ENCODE data around the gene PTPN23. TPM values are rescaled to one million over a fixed set of nuclear protein-coding genes. Genes with fewer than 3 reads are reported as not detected.
A peak's percentile ranks its signal among the peaks of the same experiment; 100 is the strongest.

PTPN23 gene
- total and polyA plus RNA-seq, 9 of the 15 experiments (the other 6 are each of a cell fraction or from before 2014, with no cell fraction given): 0.41 to 58.7 (median 7.2) TPM

DNA sequence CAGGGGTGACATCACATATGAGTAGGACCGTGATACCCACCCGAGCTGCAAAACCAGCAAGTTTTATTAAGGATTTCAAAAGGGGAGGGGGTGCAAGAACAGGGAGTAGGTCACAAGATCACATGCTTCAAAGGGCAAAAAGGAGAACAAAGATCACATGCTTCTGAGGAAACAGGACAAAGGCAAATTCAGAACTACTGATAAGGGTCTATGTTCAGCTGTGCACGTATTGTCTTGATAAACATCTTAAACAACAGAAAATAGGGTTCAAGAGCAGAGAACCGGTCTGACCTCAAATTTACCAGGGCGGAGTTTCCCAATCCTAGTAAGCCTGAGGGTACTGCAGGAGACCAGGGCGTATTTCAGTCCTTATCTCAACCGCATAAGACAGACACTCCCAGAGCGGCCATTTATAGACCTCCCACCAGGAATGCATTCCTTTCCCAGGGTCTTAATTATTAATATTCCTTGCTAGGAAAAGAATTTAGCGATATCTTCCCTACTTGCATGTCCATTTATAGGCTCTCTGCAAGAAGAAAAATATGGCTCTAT, 78.8 kb downstream of the PTPN23 start (continued):
- TF ChIP-seq, protein P1, sequence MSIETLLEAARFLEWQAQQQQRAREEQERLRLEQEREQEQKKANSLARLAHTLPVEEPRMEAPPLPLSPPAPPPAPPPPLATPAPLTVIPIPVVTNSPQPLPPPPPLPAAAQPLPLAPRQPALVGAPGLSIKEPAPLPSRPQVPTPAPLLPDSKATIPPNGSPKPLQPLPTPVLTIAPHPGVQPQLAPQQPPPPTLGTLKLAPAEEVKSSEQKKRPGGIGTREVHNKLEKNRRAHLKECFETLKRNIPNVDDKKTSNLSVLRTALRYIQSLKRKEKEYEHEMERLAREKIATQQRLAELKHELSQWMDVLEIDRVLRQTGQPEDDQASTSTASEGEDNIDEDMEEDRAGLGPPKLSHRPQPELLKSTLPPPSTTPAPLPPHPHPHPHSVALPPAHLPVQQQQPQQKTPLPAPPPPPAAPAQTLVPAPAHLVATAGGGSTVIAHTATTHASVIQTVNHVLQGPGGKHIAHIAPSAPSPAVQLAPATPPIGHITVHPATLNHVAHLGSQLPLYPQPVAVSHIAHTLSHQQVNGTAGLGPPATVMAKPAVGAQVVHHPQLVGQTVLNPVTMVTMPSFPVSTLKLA (conservative IDR thresholded peaks at IDR 0.05): 0 out of 4 replicates have a peak, but pooled peaks of 1 of the 2 experiments have one; percentile 24

Other genes with a start within 250 kb of the PTPN23 start
- 30.0 and 33.6 TPM in 2 replicates for gene SETD2, start 216.9 kb upstream of the PTPN23 start, total RNA-seq (2014; rRNA removed)
- 43.8 and 47.8 TPM in 2 replicates for gene SETD2, start 216.9 kb upstream of the PTPN23 start, total RNA-seq (2014; rRNA removed; fragmentation: Illumina TruSeq; extraction: Trizol)
- gene SETD2, start 216.9 kb upstream of the PTPN23 start, total RNA-seq (2015; rRNA removed; fragmentation: Illumina TruSeq; extraction: Trizol): 43.7 and 45.3 TPM in 2 replicates
- gene SETD2, start 216.9 kb upstream of the PTPN23 start, total RNA-seq (2021): 39.3 and 39.5 TPM in 2 replicates
- 22.8 and 25.2 TPM in 2 replicates for gene SETD2, start 216.9 kb upstream of the PTPN23 start, polyA plus RNA-seq (2011; rRNA removed)
- gene SETD2, start 216.9 kb upstream of the PTPN23 start, polyA plus RNA-seq (2014; fragmentation: Illumina TruSeq; extraction: Trizol): 38.6 and 44.0 TPM in 2 replicates
- gene SETD2, start 216.9 kb upstream of the PTPN23 start, polyA plus RNA-seq (2014; fragmentation: Nextera tagmentation; extraction: Ambion mirVana): 10 to 100 TPM in 1 of 2 experiments, 1 to 10 TPM in 1; 8.2 to 11.0 TPM
- gene SETD2, start 216.9 kb upstream of the PTPN23 start, polyA plus RNA-seq (2014; rRNA removed): 23.0 and 24.6 TPM in 2 replicates
- 24.4 and 31.7 TPM in 2 replicates for gene KIF9, start 98.2 kb upstream of the PTPN23 start, total RNA-seq (2014; rRNA removed)
- gene KIF9, start 98.2 kb upstream of the PTPN23 start, total RNA-seq (2014; rRNA removed; fragmentation: Illumina TruSeq; extraction: Trizol): 25.0 and 26.9 TPM in 2 replicates
- 21.4 and 21.5 TPM in 2 replicates for gene KIF9, start 98.2 kb upstream of the PTPN23 start, total RNA-seq (2015; rRNA removed; fragmentation: Illumina TruSeq; extraction: Trizol)
- gene KIF9, start 98.2 kb upstream of the PTPN23 start, total RNA-seq (2021): 20.4 and 26.3 TPM in 2 replicates
- gene KIF9, start 98.2 kb upstream of the PTPN23 start, polyA plus RNA-seq (2011; rRNA removed): 11.7 and 19.5 TPM in 2 replicates
- gene KIF9, start 98.2 kb upstream of the PTPN23 start, polyA plus RNA-seq (2014; fragmentation: Illumina TruSeq; extraction: Trizol): 16.9 and 19.5 TPM in 2 replicates
- gene KIF9, start 98.2 kb upstream of the PTPN23 start, polyA plus RNA-seq (2014; fragmentation: Nextera tagmentation; extraction: Ambion mirVana): 10 to 100 TPM; 52.1 to 56.9 TPM
- gene KIF9, start 98.2 kb upstream of the PTPN23 start, polyA plus RNA-seq (2014; rRNA removed): 29.1 and 33.8 TPM in 2 replicates
- gene KLHL18, start 98.1 kb upstream of the PTPN23 start, total RNA-seq (2014; rRNA removed): 26.7 and 34.9 TPM in 2 replicates
- gene KLHL18, start 98.1 kb upstream of the PTPN23 start, total RNA-seq (2014; rRNA removed; fragmentation: Illumina TruSeq; extraction: Trizol): 30.5 and 30.8 TPM in 2 replicates
- 33.5 and 34.9 TPM in 2 replicates for gene KLHL18, start 98.1 kb upstream of the PTPN23 start, total RNA-seq (2015; rRNA removed; fragmentation: Illumina TruSeq; extraction: Trizol)
- 70.8 and 79.5 TPM in 2 replicates for gene KLHL18, start 98.1 kb upstream of the PTPN23 start, total RNA-seq (2021)
- 67.4 and 73.7 TPM in 2 replicates for gene KLHL18, start 98.1 kb upstream of the PTPN23 start, polyA plus RNA-seq (2011; rRNA removed)
- gene KLHL18, start 98.1 kb upstream of the PTPN23 start, polyA plus RNA-seq (2014; fragmentation: Illumina TruSeq; extraction: Trizol): 48.7 and 52.9 TPM in 2 replicates
- 10 to 100 TPM; 81.5 to 97.5 TPM for gene KLHL18, start 98.1 kb upstream of the PTPN23 start, polyA plus RNA-seq (2014; fragmentation: Nextera tagmentation; extraction: Ambion mirVana)
- 40.4 and 43.6 TPM in 2 replicates for gene KLHL18, start 98.1 kb upstream of the PTPN23 start, polyA plus RNA-seq (2014; rRNA removed)
- gene SCAP, start 94.9 kb downstream of the PTPN23 start, total RNA-seq (2014; rRNA removed): 60.7 and 87.6 TPM in 2 replicates
- gene SCAP, start 94.9 kb downstream of the PTPN23 start, total RNA-seq (2014; rRNA removed; fragmentation: Illumina TruSeq; extraction: Trizol): 29.7 and 37.8 TPM in 2 replicates
- gene SCAP, start 94.9 kb downstream of the PTPN23 start, total RNA-seq (2015; rRNA removed; fragmentation: Illumina TruSeq; extraction: Trizol): 34.6 and 36.5 TPM in 2 replicates
- 97.1 and 104 TPM in 2 replicates for gene SCAP, start 94.9 kb downstream of the PTPN23 start, total RNA-seq (2021)
- 31.3 and 55.8 TPM in 2 replicates for gene SCAP, start 94.9 kb downstream of the PTPN23 start, polyA plus RNA-seq (2011; rRNA removed)
- gene SCAP, start 94.9 kb downstream of the PTPN23 start, polyA plus RNA-seq (2014; fragmentation: Illumina TruSeq; extraction: Trizol): 48.2 and 61.1 TPM in 2 replicates
- 1 to 10 TPM; 2.6 to 3.2 TPM for gene SCAP, start 94.9 kb downstream of the PTPN23 start, polyA plus RNA-seq (2014; fragmentation: Nextera tagmentation; extraction: Ambion mirVana)
- gene SCAP, start 94.9 kb downstream of the PTPN23 start, polyA plus RNA-seq (2014; rRNA removed): 43.7 and 47.9 TPM in 2 replicates
- gene ELP6, start 132.7 kb downstream of the PTPN23 start, total RNA-seq (2014; rRNA removed): 76.9 and 81.2 TPM in 2 replicates
- 70.8 and 83.3 TPM in 2 replicates for gene ELP6, start 132.7 kb downstream of the PTPN23 start, total RNA-seq (2014; rRNA removed; fragmentation: Illumina TruSeq; extraction: Trizol)
- 79.4 and 82.9 TPM in 2 replicates for gene ELP6, start 132.7 kb downstream of the PTPN23 start, total RNA-seq (2015; rRNA removed; fragmentation: Illumina TruSeq; extraction: Trizol)
- 76.9 and 77.0 TPM in 2 replicates for gene ELP6, start 132.7 kb downstream of the PTPN23 start, total RNA-seq (2021)
- 166 and 198 TPM in 2 replicates for gene ELP6, start 132.7 kb downstream of the PTPN23 start, polyA plus RNA-seq (2011; rRNA removed)
- gene ELP6, start 132.7 kb downstream of the PTPN23 start, polyA plus RNA-seq (2014; fragmentation: Illumina TruSeq; extraction: Trizol): 77.7 and 80.1 TPM in 2 replicates
- gene ELP6, start 132.7 kb downstream of the PTPN23 start, polyA plus RNA-seq (2014; fragmentation: Nextera tagmentation; extraction: Ambion mirVana): 100 to 1,000 TPM in 1 of 2 experiments, 10 to 100 TPM in 1; 86.1 to 136 TPM
- 104 and 123 TPM in 2 replicates for gene ELP6, start 132.7 kb downstream of the PTPN23 start, polyA plus RNA-seq (2014; rRNA removed)
- 2.5 and 3.4 TPM in 2 replicates for gene CSPG5, start 197.8 kb downstream of the PTPN23 start, total RNA-seq (2014; rRNA removed)
- 1.4 and 1.8 TPM in 2 replicates for gene CSPG5, start 197.8 kb downstream of the PTPN23 start, total RNA-seq (2014; rRNA removed; fragmentation: Illumina TruSeq; extraction: Trizol)
- 1.3 and 1.4 TPM in 2 replicates for gene CSPG5, start 197.8 kb downstream of the PTPN23 start, total RNA-seq (2015; rRNA removed; fragmentation: Illumina TruSeq; extraction: Trizol)
- 2.9 and 3.3 TPM in 2 replicates for gene CSPG5, start 197.8 kb downstream of the PTPN23 start, total RNA-seq (2021)
- gene CSPG5, start 197.8 kb downstream of the PTPN23 start, polyA plus RNA-seq (2011; rRNA removed): 2.2 and 2.4 TPM in 2 replicates
- 2.6 and 3.3 TPM in 2 replicates for gene CSPG5, start 197.8 kb downstream of the PTPN23 start, polyA plus RNA-seq (2014; fragmentation: Illumina TruSeq; extraction: Trizol)
- under 1 TPM; 0.06 to 0.17 TPM for gene CSPG5, start 197.8 kb downstream of the PTPN23 start, polyA plus RNA-seq (2014; fragmentation: Nextera tagmentation; extraction: Ambion mirVana)
- 2.6 and 4.5 TPM in 2 replicates for gene CSPG5, start 197.8 kb downstream of the PTPN23 start, polyA plus RNA-seq (2014; rRNA removed)